ENCODE results near the gene ZNF385A.

The ZNF385A gene

GRCh38 chr12:54358945-54359761 is 25.4 kb downstream of the ZNF385A start:
- peak; percentile 89; the same call in 1 of the 2 replicates for TF ChIP-seq SIN3A (IDR thresholded peaks at IDR 0.05; ENCODE audit: borderline replicate concordance, insufficient read depth, low read length)
- TF ChIP-seq POLR2AphosphoS5 (IDR thresholded peaks at IDR 0.05; ENCODE audit: low read depth, low read length): peak; percentile 84; the same call in 1 of the 2 replicates
- peak; percentile 87; the same call in 1 of the 2 replicates for TF ChIP-seq TAF1 (IDR thresholded peaks at IDR 0.05; ENCODE audit: borderline replicate concordance, insufficient read depth, low read length)
- TF ChIP-seq FOXP2 (optimal IDR thresholded peaks at IDR 0.05; ENCODE audit: borderline replicate concordance, extremely low read depth, extremely low read length, insufficient read depth): peak; percentile 38
- TF ChIP-seq REST (IDR thresholded peaks at IDR 0.05; ENCODE audit: insufficient read depth in 1 of 2, low read depth in 2 of 2, low read length in 2 of 2): no peak

GRCh38 chr12:54358191-54358944 is 26.2 kb downstream of the ZNF385A start:
- no peak for TF ChIP-seq REST (IDR thresholded peaks at IDR 0.05; ENCODE audit: insufficient read depth in 1 of 2, low read depth in 2 of 2, low read length in 2 of 2)
- peak; percentile 32; the same call in 1 of the 2 replicates for TF ChIP-seq POLR2AphosphoS5 (IDR thresholded peaks at IDR 0.05; ENCODE audit: low read depth, low read length)

- TF ChIP-seq SIN3A (IDR thresholded peaks at IDR 0.05; ENCODE audit: borderline replicate concordance, insufficient read depth, low read length): no peak
- TF ChIP-seq FOXP2 (optimal IDR thresholded peaks at IDR 0.05; ENCODE audit: borderline replicate concordance, extremely low read depth, extremely low read length, insufficient read depth): no peak
- no peak for TF ChIP-seq TAF1 (IDR thresholded peaks at IDR 0.05; ENCODE audit: borderline replicate concordance, insufficient read depth, low read length)
- TF ChIP-seq REST (IDR thresholded peaks at IDR 0.05; ENCODE audit: insufficient read depth in 1 of 2, low read depth in 2 of 2, low read length in 2 of 2): no peak
- TF ChIP-seq POLR2AphosphoS5 (IDR thresholded peaks at IDR 0.05; ENCODE audit: low read depth, low read length): no peak
These were observed 26.9 kb downstream of the ZNF385A start for GRCh38 chr12:54357506-54358190.

- no peak for TF ChIP-seq SIN3A (IDR thresholded peaks at IDR 0.05; ENCODE audit: borderline replicate concordance, insufficient read depth, low read length)
- no peak for TF ChIP-seq FOXP2 (optimal IDR thresholded peaks at IDR 0.05; ENCODE audit: borderline replicate concordance, extremely low read depth, extremely low read length, insufficient read depth)
- no peak for TF ChIP-seq POLR2AphosphoS5 (IDR thresholded peaks at IDR 0.05; ENCODE audit: low read depth, low read length)
- TF ChIP-seq REST (IDR thresholded peaks at IDR 0.05; ENCODE audit: insufficient read depth in 1 of 2, low read depth in 2 of 2, low read length in 2 of 2): no peak
- TF ChIP-seq TAF1 (IDR thresholded peaks at IDR 0.05; ENCODE audit: borderline replicate concordance, insufficient read depth, low read length): no peak
These were observed 27.6 kb downstream of the ZNF385A start for GRCh38 chr12:54356951-54357356.

Data from PFSK-1 (cell line).